ENCODE data around the gene CARD9. TPM values are rescaled to one million over a fixed set of nuclear protein-coding genes. Genes with fewer than 3 reads are reported as not detected.

The CARD9 gene
- total RNA-seq, 5 donors from 2014 or later (not counting 1 experiment from before 2014, with no cell fraction given), result 0.43 to 1.4 (median 0.76) TPM

- Mint-ChIP-seq H3K4me1 (no peaks in the 10 kb centered on the region), H3K36me3 (no peaks in the 10 kb centered on the region), H3K4me3 (no peak overlapping the region), H3K27ac (no peak overlapping the region), H3K9me3 (no peaks in the 10 kb centered on the region), H3K27me3 (no peaks in the 10 kb centered on the region)
- no peak for ATAC-seq (replicated peaks in 1 of 4)
- ChIA-PET CTCF (no interaction called here), POLR2A (no interaction called here)
- Histone ChIP-seq H3K4me3 (ENCODE audit: control insufficient read depth in 1 of 2, extremely low read depth in 1 of 2, low read length in 1 of 2) (no peak overlapping the region), H3K27ac (ENCODE audit: low read length) (no peak overlapping the region), H3K27me3 (replicated peaks in 1 of 2; ENCODE audit: control insufficient read depth in 2 of 2, extremely low read depth in 1 of 2, insufficient read depth in 2 of 2, low read length in 1 of 2) (no peaks in the 10 kb centered on the region), H3K9me3 (no peaks in the 10 kb centered on the region), H3K4me1 (ENCODE audit: control insufficient read depth in 1 of 2, extremely low read depth in 1 of 2, insufficient read depth in 2 of 2, low read length in 2 of 2) (peaks cover 0 to 4% of the 10 kb centered on the region in 2 experiments), H3K36me3 (ENCODE audit: control insufficient read depth in 2 of 2, extremely low read depth in 1 of 2, insufficient read depth in 1 of 2, low read length in 1 of 2) (no peaks in the 10 kb centered on the region)
- WGBS (ENCODE audit: insufficient coverage), result 85% methylated on average over 21 of the region's 26 CpGs
- DNase-seq, result no peak
These were observed 37.9 kb downstream of the CARD9 start for GRCh38 chr9:136335296-136336155.

- H3K4me3 Mint-ChIP-seq, result no peak overlapping the region
These were observed 38.9 kb downstream of the CARD9 start for GRCh38 chr9:136334541-136334940.

GRCh38 chr9:136333486-136333885, 40.0 kb downstream of the CARD9 start:
- H3K4me3 ChIP-seq (ENCODE audit: control insufficient read depth in 1 of 2, extremely low read depth in 1 of 2, low read length in 1 of 2), result no peak overlapping the region
- Mint-ChIP-seq H3K4me3 (no peak overlapping the region), H3K9me3 (no peaks in the 10 kb centered on the region), H3K27me3 (peaks cover 0 to 3% of the 10 kb centered on the region in 2 donors), H3K4me1 (peaks cover 3 to 4% (median 4%) of the 10 kb centered on the region in 3 donors), H3K36me3 (no peaks in the 10 kb centered on the region), H3K27ac (no peak overlapping the region)
- H3K27me3 ChIP-seq (replicated peaks in 1 of 2; ENCODE audit: control insufficient read depth in 2 of 2, extremely low read depth in 1 of 2, insufficient read depth in 2 of 2, low read length in 1 of 2), result peaks cover 0 to 3% of the 10 kb centered on the region in 2 experiments
- no peaks in the 10 kb centered on the region for H3K9me3 ChIP-seq
- 93% methylated on average over 9 of the region's 17 CpGs for WGBS (ENCODE audit: insufficient coverage)
- H3K36me3 ChIP-seq (ENCODE audit: control insufficient read depth in 2 of 2, extremely low read depth in 1 of 2, insufficient read depth in 1 of 2, low read length in 1 of 2), result no peaks in the 10 kb centered on the region
- POLR2A ChIA-PET, result no interaction called here
- peaks cover 0 to 10% of the 10 kb centered on the region in 2 experiments for H3K4me1 ChIP-seq (ENCODE audit: control insufficient read depth in 1 of 2, extremely low read depth in 1 of 2, insufficient read depth in 2 of 2, low read length in 2 of 2)
- CTCF ChIA-PET, result no interaction called here
- ATAC-seq (replicated peaks in 1 of 4) (no peak), DNase-seq (no peak)
- no peak overlapping the region for H3K27ac ChIP-seq (ENCODE audit: low read length)

More at GRCh38 chr9:136334541-136334940, 38.9 kb downstream of the CARD9 start:
- Mint-ChIP-seq H3K9me3 (no peaks in the 10 kb centered on the region), H3K27ac (no peak overlapping the region), H3K4me1 (no peaks in the 10 kb centered on the region), H3K27me3 (no peaks in the 10 kb centered on the region), H3K36me3 (no peaks in the 10 kb centered on the region)
- DNase-seq, result no peak
- Histone ChIP-seq H3K9me3 (no peaks in the 10 kb centered on the region), H3K27ac (ENCODE audit: low read length) (no peak overlapping the region), H3K27me3 (replicated peaks in 1 of 2; ENCODE audit: control insufficient read depth in 2 of 2, extremely low read depth in 1 of 2, insufficient read depth in 2 of 2, low read length in 1 of 2) (no peaks in the 10 kb centered on the region), H3K4me1 (ENCODE audit: control insufficient read depth in 1 of 2, extremely low read depth in 1 of 2, insufficient read depth in 2 of 2, low read length in 2 of 2) (peaks cover 0 to 4% of the 10 kb centered on the region in 2 experiments), H3K4me3 (ENCODE audit: control insufficient read depth in 1 of 2, extremely low read depth in 1 of 2, low read length in 1 of 2) (no peak overlapping the region), H3K36me3 (ENCODE audit: control insufficient read depth in 2 of 2, extremely low read depth in 1 of 2, insufficient read depth in 1 of 2, low read length in 1 of 2) (no peaks in the 10 kb centered on the region)
- CTCF ChIA-PET, result no interaction called here
- POLR2A ChIA-PET, result no interaction called here
- ATAC-seq (replicated peaks in 1 of 4), result no peak
- WGBS (ENCODE audit: insufficient coverage), result 95% methylated on average over 17 of the region's 21 CpGs

- H3K4me3 ChIP-seq (ENCODE audit: control insufficient read depth in 1 of 2, extremely low read depth in 1 of 2, low read length in 1 of 2), result no peak overlapping the region
- Mint-ChIP-seq H3K27ac (no peak overlapping the region), H3K9me3 (no peaks in the 10 kb centered on the region), H3K36me3 (no peaks in the 10 kb centered on the region), H3K27me3 (peaks cover 0 to 3% of the 10 kb centered on the region in 2 donors), H3K4me1 (peaks cover 3 to 4% (median 4%) of the 10 kb centered on the region in 3 donors), H3K4me3 (no peak overlapping the region)
- peaks cover 0 to 15% of the 10 kb centered on the region in 2 experiments for H3K4me1 ChIP-seq (ENCODE audit: control insufficient read depth in 1 of 2, extremely low read depth in 1 of 2, insufficient read depth in 2 of 2, low read length in 2 of 2)
- DNase-seq (no peak), ATAC-seq (replicated peaks in 1 of 4) (no peak)
- ChIA-PET CTCF (no interaction called here), POLR2A (no interaction called here)
- WGBS (ENCODE audit: insufficient coverage), result 85% methylated on average over 9 of the region's 12 CpGs
- H3K9me3 ChIP-seq, result no peaks in the 10 kb centered on the region
- H3K27ac ChIP-seq (ENCODE audit: low read length), result no peak overlapping the region
- no peaks in the 10 kb centered on the region for H3K36me3 ChIP-seq (ENCODE audit: control insufficient read depth in 2 of 2, extremely low read depth in 1 of 2, insufficient read depth in 1 of 2, low read length in 1 of 2)
- H3K27me3 ChIP-seq (replicated peaks in 1 of 2; ENCODE audit: control insufficient read depth in 2 of 2, extremely low read depth in 1 of 2, insufficient read depth in 2 of 2, low read length in 1 of 2), result peaks cover 0 to 4% of the 10 kb centered on the region in 2 experiments
These were observed 40.4 kb downstream of the CARD9 start for GRCh38 chr9:136333045-136333444.

GRCh38 chr9:136332482-136332983, 40.9 kb downstream of the CARD9 start:
- Mint-ChIP-seq H3K27me3 (peaks cover 0 to 3% of the 10 kb centered on the region in 2 donors), H3K36me3 (no peaks in the 10 kb centered on the region), H3K4me3 (no peak overlapping the region), H3K4me1 (peaks cover 3 to 4% (median 4%) of the 10 kb centered on the region in 3 donors), H3K9me3 (no peaks in the 10 kb centered on the region), H3K27ac (no peak overlapping the region)
- POLR2A ChIA-PET, result interaction anchor here in 1 of 2 donors (0.6 kb wide), 1 partner anchor 109 kb away, joined by 11 read pairs; no protein-coding TSS in a partner anchor
- DNase-seq, result no peak
- no peaks in the 10 kb centered on the region for H3K9me3 ChIP-seq
- CTCF ChIA-PET, result no interaction called here
- H3K4me1 ChIP-seq (ENCODE audit: control insufficient read depth in 1 of 2, extremely low read depth in 1 of 2, insufficient read depth in 2 of 2, low read length in 2 of 2), result peaks cover 0 to 17% of the 10 kb centered on the region in 2 experiments
- 88% methylated on average over 8 of the region's 11 CpGs for WGBS (ENCODE audit: insufficient coverage)
- no peak overlapping the region for H3K4me3 ChIP-seq (ENCODE audit: control insufficient read depth in 1 of 2, extremely low read depth in 1 of 2, low read length in 1 of 2)
- no peak overlapping the region for H3K27ac ChIP-seq (ENCODE audit: low read length)
- peaks cover 0 to 7% of the 10 kb centered on the region in 2 experiments for H3K27me3 ChIP-seq (replicated peaks in 1 of 2; ENCODE audit: control insufficient read depth in 2 of 2, extremely low read depth in 1 of 2, insufficient read depth in 2 of 2, low read length in 1 of 2)
- no peaks in the 10 kb centered on the region for H3K36me3 ChIP-seq (ENCODE audit: control insufficient read depth in 2 of 2, extremely low read depth in 1 of 2, insufficient read depth in 1 of 2, low read length in 1 of 2)
- ATAC-seq (replicated peaks in 1 of 4), result no peak

- Mint-ChIP-seq H3K36me3 (no peaks in the 10 kb centered on the region), H3K4me3 (no peak overlapping the region), H3K9me3 (no peaks in the 10 kb centered on the region), H3K4me1 (peaks cover 4% of the 10 kb centered on the region in 3 donors), H3K27me3 (peaks cover 0 to 3% of the 10 kb centered on the region in 2 donors), H3K27ac (no peak overlapping the region)
- CTCF ChIA-PET, result no interaction called here
- WGBS (ENCODE audit: insufficient coverage), result 76% methylated on average over 43 of the region's 46 CpGs
- Histone ChIP-seq H3K36me3 (ENCODE audit: control insufficient read depth in 2 of 2, extremely low read depth in 1 of 2, insufficient read depth in 1 of 2, low read length in 1 of 2) (no peaks in the 10 kb centered on the region), H3K4me1 (ENCODE audit: control insufficient read depth in 1 of 2, extremely low read depth in 1 of 2, insufficient read depth in 2 of 2, low read length in 2 of 2) (peaks cover 0 to 20% of the 10 kb centered on the region in 2 experiments), H3K27me3 (replicated peaks in 1 of 2; ENCODE audit: control insufficient read depth in 2 of 2, extremely low read depth in 1 of 2, insufficient read depth in 2 of 2, low read length in 1 of 2) (peaks cover 0 to 10% of the 10 kb centered on the region in 2 experiments), H3K4me3 (ENCODE audit: control insufficient read depth in 1 of 2, extremely low read depth in 1 of 2, low read length in 1 of 2) (no peak overlapping the region), H3K27ac (ENCODE audit: low read length) (no peak overlapping the region), H3K9me3 (no peaks in the 10 kb centered on the region)
- DNase-seq, result no peak
- POLR2A ChIA-PET, result interaction anchor here in 1 of 2 donors (0.6 kb wide), 1 partner anchor 108 kb away, joined by 11 read pairs; no protein-coding TSS in a partner anchor
- ATAC-seq (replicated peaks in 1 of 4), result no peak
These were observed 41.6 kb downstream of the CARD9 start for GRCh38 chr9:136331556-136332481.
